HFF-Myc (cell line): ENCODE measurements around the gene NIPAL4.

ENCODE experiments used
- DNase-seq: peaks from one replicate; pipeline ENCODE4 v3.0.0-alpha.2; 2011; ENCODE audit warnings: low read depth; ENCODE audit errors: extremely low read depth
- H3K4me3 ChIP-seq: replicated peaks from 2 replicates; pipeline ENCODE4 v1.5.1; 2011; ENCODE audit warnings: low read depth, mild to moderate bottlenecking, control low read depth, low read length
- CTCF ChIP-seq: IDR thresholded peaks from 2 replicates; pipeline ENCODE4 v1.5.1; 2012; ENCODE audit warnings: mild to moderate bottlenecking, low read depth, low read length, control low read depth; ENCODE audit errors: missing control alignments

NIPAL4 gene

GRCh38 chr5:157460921-157461792, 1.1 kb downstream of the NIPAL4 start:
- H3K4me3 ChIP-seq = no peak overlapping the region
- no peak for TF ChIP-seq CTCF

GRCh38 chr5:157463081-157463480, 3.1 kb downstream of the NIPAL4 start:
- TF ChIP-seq CTCF = no peak
- DNase-seq = no peak
- H3K4me3 ChIP-seq = no peak overlapping the region

More at GRCh38 chr5:157460921-157461792, 1.1 kb downstream of the NIPAL4 start:
- no peak for DNase-seq

- TF ChIP-seq CTCF = no peak
- H3K4me3 ChIP-seq = no peak overlapping the region
- DNase-seq = peak; percentile 11
Observed at GRCh38 chr5:157463621-157464518, 3.9 kb downstream of the NIPAL4 start.

- no peak for TF ChIP-seq CTCF
- no peak overlapping the region for H3K4me3 ChIP-seq
- peak; percentile 75 for DNase-seq
Observed at GRCh38 chr5:157464519-157465171, 4.6 kb downstream of the NIPAL4 start.

GRCh38 chr5:157468293-157468965, 8.4 kb downstream of the NIPAL4 start:
- no peak for DNase-seq
- H3K4me3 ChIP-seq = no peak overlapping the region
- no peak for TF ChIP-seq CTCF

- TF ChIP-seq CTCF = peak; percentile 3
- H3K4me3 ChIP-seq = no peak overlapping the region
- DNase-seq = no peak
Observed at GRCh38 chr5:157469073-157469472, 9.1 kb downstream of the NIPAL4 start.
